Spleen (tissue), 11 donors: ENCODE measurements around the gene RPEL1. TPM values are rescaled to one million over a fixed set of nuclear protein-coding genes. Genes with fewer than 3 reads are reported as not detected.
"Not testable (repeated sequence)": the region's sequence is repeated elsewhere in the genome, so short reads cannot be mapped to it uniquely, and the experiment has no call there.

ENCODE experiments used
- DNase-seq: peaks from one replicate; pipeline ENCODE4 v3.0.0-alpha.2; 2020
- H3K27ac ChIP-seq, 8 donors: fragments of 200-600 bp; sonication (generic) in 7 of 8; 1 replicate in 4 of 8; 2 replicates in 4 of 8; pipeline versions ENCODE4 v1.5.0 to v1.8.0; 2016 to 2021; ENCODE audit warnings: inconsistent platforms in 4 of 8, mild to moderate bottlenecking in 4 of 8, moderate library complexity in 1 of 8
- H3K27me3 ChIP-seq, 7 donors: fragments of 200-600 bp; sonication (generic) in 6 of 7; replicated peaks in 1 of 7; 1 replicate in 4 of 7; 2 replicates in 3 of 7; pipeline versions ENCODE4 v1.5.0 to v1.8.0; 2016 to 2021; ENCODE audit warnings: inconsistent platforms in 3 of 7, mild to moderate bottlenecking in 1 of 7
- H3K36me3 ChIP-seq, 6 donors: fragments of 200-600 bp; sonication (generic) in 5 of 6; 1 replicate in 4 of 6; 2 replicates in 2 of 6; pipeline versions ENCODE4 v1.5.0 to v1.8.0; 2016 to 2021; ENCODE audit warnings: inconsistent platforms in 2 of 6
- H3K4me1 ChIP-seq, 6 donors: fragments of 200-600 bp; sonication (generic) in 5 of 6; 1 replicate in 3 of 6; 2 replicates in 3 of 6; pipeline versions ENCODE4 v1.5.0 to v1.8.0; 2016 to 2021; ENCODE audit warnings: inconsistent platforms in 3 of 6
- H3K4me3 ChIP-seq, 8 donors: fragments of 200-600 bp; sonication (generic) in 7 of 8; 1 replicate in 4 of 8; 2 replicates in 4 of 8; pipeline versions ENCODE4 v1.5.0 to v1.8.0; 2016 to 2021; ENCODE audit warnings: inconsistent platforms in 4 of 8, mild to moderate bottlenecking in 4 of 8, moderate library complexity in 2 of 8
- H3K9me3 ChIP-seq, 8 donors: fragments of 200-600 bp; sonication (generic) in 7 of 8; 1 replicate in 4 of 8; 2 replicates in 4 of 8; pipeline versions ENCODE4 v1.5.0 to v1.8.0; 2016 to 2021; ENCODE audit warnings: inconsistent platforms in 4 of 8
- CTCF ChIP-seq, 11 experiments: fragments of 200-600 bp in 7 of 11; fragments of 450-650 bp in 4 of 11; sonication (generic) in 4 of 11; IDR thresholded peaks in 8 of 11; conservative IDR thresholded peaks in 3 of 11; 1 replicate in 7 of 11; 2 replicates in 4 of 11; pipeline versions ENCODE4 v1.4.0 to v1.8.0; 2016 to 2021; ENCODE audit warnings: antibody characterized with exemption in 11 of 11, inconsistent platforms in 4 of 11, mild to moderate bottlenecking in 1 of 11
- POLR2A ChIP-seq, 3 donors: fragments of 450-650 bp; IDR thresholded peaks; one replicate each; pipeline ENCODE4 v1.5.1; 2017; ENCODE audit warnings: antibody characterized with exemption in 3 of 3, mild to moderate bottlenecking in 1 of 3
- POLR2AphosphoS5 ChIP-seq, 3 donors: sonication (generic); formaldehyde crosslinking; IDR thresholded peaks; one replicate each; pipeline ENCODE4 v1.5.1; 2017; ENCODE audit warnings: antibody characterized with exemption in 3 of 3
- WGBS, 5 donors: extraction: QIAGEN DNeasy Blood & Tissue Kit in 3 of 5; methylation state at CpG; one replicate each; pipeline versions ENCODE4 v1.1.5 to v1.1.7; 2013 to 2018; 5-methylcytosine and 5-hydroxymethylcytosine counted together
- intact Hi-C: fragments of 100-400 bp; cut with DNase I; formaldehyde crosslinking; loops from one replicate; pipeline ENCODE4 v1.15.0; 2023; ENCODE audit warnings: low total_unique reads
- polyA plus RNA-seq, 3 donors: library from polyadenylated mRNA; stranded (reverse); fragments of 200-250 nt; gene quantifications; one replicate each; pipeline ENCODE4 v1.2.1, GENCODE V29; 2013
- total RNA-seq, 7 donors: library from RNA; depleted of rRNA in 3 of 7; stranded (reverse); fragments of >200 nt in 3 of 7; fragmentation: NEBNext Ultra II Directional in 4 of 7; extraction: Animal tissue kit (Norgen Biotek cat#: 25700) in 4 of 7; gene quantifications; one replicate each; pipeline versions ENCODE4 v1.1.0 to v1.2.1, GENCODE V29; 2016 to 2021
- donor health status: healthy with polysubstance abuse.
- donor health status: DM: no; HTN: no; CAD: no; lungs with moderate emphysema.
- donor health status: DM: no; HTN: no; CAD: no.
- donor health status: Bipolar disorder and iron deficiency.
- donor health status: healthy.
- donor health status: DM: no; HTN: no; CAD: no.
- donor health status: DM: yes; HTN: yes; CAD: no.

RPEL1 gene
- total and polyA plus RNA-seq, 10 donors = 0.23 TPM; not detected in 9

DNA sequence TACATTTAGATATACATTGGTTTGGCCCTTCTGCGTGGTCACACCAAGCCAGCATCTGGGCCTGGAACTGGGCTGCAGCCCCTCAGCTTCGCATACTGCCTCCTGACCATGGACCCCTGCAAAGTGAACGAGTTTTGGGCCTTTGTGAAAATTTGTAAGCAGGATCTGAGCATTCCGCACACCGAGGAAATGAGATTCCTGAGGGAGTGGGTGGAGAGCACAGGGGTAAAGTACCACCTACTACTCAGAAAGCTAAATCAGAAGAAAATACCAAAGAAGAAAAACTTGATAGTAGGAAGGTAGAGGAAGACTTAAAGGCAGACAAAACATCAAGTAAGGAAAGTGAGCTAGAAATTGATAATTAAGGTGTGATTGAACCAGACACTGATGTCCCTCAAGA is 30.1 kb upstream of the RPEL1 start:
- intact Hi-C loops = no loop called here
- DNase-seq = no peak
- no peak overlapping the region for H3K27ac ChIP-seq
- no peaks in the 10 kb centered on the region for H3K36me3 ChIP-seq
- no peak overlapping the region for H3K4me3 ChIP-seq
- no peak for TF ChIP-seq POLR2AphosphoS5 (IDR thresholded peaks at IDR 0.05)
- TF ChIP-seq CTCF (IDR thresholded peaks at IDR 0.05 in 8 of 11, conservative IDR thresholded peaks at IDR 0.05 in 3 of 11) = no peak
- no peak for TF ChIP-seq POLR2A (IDR thresholded peaks at IDR 0.05)
- H3K27me3 ChIP-seq = no peaks in the 10 kb centered on the region
- H3K4me1 ChIP-seq = no peaks in the 10 kb centered on the region
- 88 to 95% (median 92%) methylated on average over 5 of the region's 5 CpGs for WGBS, 5 donors
- peaks cover under 1 to 18% (median 9%) of the 10 kb centered on the region in 8 donors for H3K9me3 ChIP-seq

DNA sequence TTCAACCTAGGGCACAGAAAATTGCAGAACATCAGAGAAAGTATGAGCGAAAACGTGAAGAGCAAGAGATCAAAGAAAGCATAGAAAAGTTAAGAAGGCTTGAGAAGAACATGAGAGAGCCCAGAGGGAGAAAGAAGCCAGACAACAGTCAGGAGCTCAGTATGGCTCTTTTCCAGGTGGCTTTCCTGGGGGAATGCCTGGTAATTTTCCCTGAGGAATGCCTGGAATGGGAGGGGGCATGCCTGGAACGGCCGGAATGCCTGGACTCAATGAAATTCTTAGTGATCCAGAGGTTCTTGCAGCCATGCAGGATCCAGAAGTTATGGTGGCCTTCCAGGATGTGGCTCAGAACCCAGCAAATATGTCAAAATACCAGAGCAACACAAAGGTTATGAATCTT is 29.3 kb upstream of the RPEL1 start:
- H3K27me3 ChIP-seq, H3K4me3 ChIP-seq, H3K36me3 ChIP-seq, DNase-seq, H3K27ac ChIP-seq, intact Hi-C loops, H3K4me1 ChIP-seq: not testable (repeated sequence)
- WGBS, 5 donors = 71 to 84% (median 80%) methylated on average over 4 of the region's 4 CpGs
- H3K9me3 ChIP-seq = peaks cover 0 to 10% (median 1%) of the 10 kb centered on the region in 8 donors

GRCh38 chr10:103224133-103224532 is 21.6 kb upstream of the RPEL1 start:
- intact Hi-C loops = no loop called here
- 88 to 96% (median 93%) methylated on average over 4 of the region's 4 CpGs for WGBS, 5 donors
- no peaks in the 10 kb centered on the region for H3K36me3 ChIP-seq
- no peaks in the 10 kb centered on the region for H3K27me3 ChIP-seq
- H3K4me1 ChIP-seq = peaks cover 0 to 25% (median 0%) of the 10 kb centered on the region in 6 donors
- no peak for DNase-seq
- peaks cover 6 to 33% (median 28%) of the 10 kb centered on the region in 8 donors for H3K9me3 ChIP-seq
- no peak overlapping the region for H3K4me3 ChIP-seq
- TF ChIP-seq POLR2AphosphoS5 (IDR thresholded peaks at IDR 0.05) (no peak), POLR2A (IDR thresholded peaks at IDR 0.05) (no peak), CTCF (IDR thresholded peaks at IDR 0.05 in 8 of 11, conservative IDR thresholded peaks at IDR 0.05 in 3 of 11) (no peak)
- H3K27ac ChIP-seq = peak overlapping the region in 6 of 8 donors; percentile 1 to 81 (median 62)

DNA sequence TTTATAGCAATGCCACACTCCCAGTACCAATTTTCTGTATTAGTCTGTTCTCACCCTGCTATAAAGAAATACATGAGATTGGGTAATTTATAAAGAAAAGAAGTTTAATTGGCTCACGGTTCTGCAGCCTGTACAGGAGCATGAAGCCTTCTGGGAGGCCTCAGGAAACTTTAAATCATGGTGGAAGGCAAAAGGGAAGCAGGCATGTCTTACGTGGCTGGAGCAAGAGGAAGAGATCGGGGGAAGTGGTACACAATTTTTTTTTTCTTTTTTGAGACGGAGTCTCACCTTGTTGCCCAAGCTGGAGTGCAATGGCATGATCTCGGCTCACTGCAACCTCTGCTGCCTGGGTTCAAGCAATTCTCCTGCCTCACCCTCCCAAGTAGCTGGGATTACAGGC is 21.0 kb upstream of the RPEL1 start:
- intact Hi-C loops, H3K36me3 ChIP-seq, H3K27me3 ChIP-seq, DNase-seq, H3K4me3 ChIP-seq: not testable (repeated sequence)
- 35 to 60% (median 39%) methylated on average over 5 of the region's 5 CpGs for WGBS, 5 donors
- Histone ChIP-seq H3K4me1 (peaks cover 0 to 25% (median 0%) of the 10 kb centered on the region in 6 donors), H3K9me3 (peaks cover 6 to 33% (median 28%) of the 10 kb centered on the region in 8 donors), H3K27ac (peak overlapping the region in 7 of 8 donors; percentile 1 to 81 (median 61))

DNA sequence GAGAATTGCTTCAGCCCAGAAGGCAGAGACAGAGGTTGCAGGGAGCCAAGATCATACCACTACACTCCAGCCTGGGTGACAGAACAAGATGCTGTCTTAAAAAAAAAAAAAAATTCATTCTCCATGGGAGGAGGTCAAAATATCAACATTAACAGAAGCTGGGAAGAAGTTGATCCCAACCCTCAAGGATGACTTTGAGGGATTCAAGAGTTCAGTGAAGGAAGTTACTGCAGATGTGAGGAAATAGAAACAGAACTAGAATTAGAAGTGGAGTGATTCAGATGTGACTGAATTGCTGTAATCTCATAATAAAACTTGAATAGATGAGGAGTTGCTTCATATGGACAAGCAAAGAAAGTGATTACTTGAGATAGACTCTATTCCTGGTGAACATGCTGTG is 19.7 kb upstream of the RPEL1 start:
- H3K36me3 ChIP-seq = no peaks in the 10 kb centered on the region
- no peak for DNase-seq
- peak overlapping the region in 6 of 8 donors; percentile 27 to 81 (median 54) for H3K27ac ChIP-seq
- intact Hi-C loops = no loop called here
- H3K4me1 ChIP-seq = peaks cover 0 to 25% (median 0%) of the 10 kb centered on the region in 6 donors
- H3K4me3 ChIP-seq = no peak overlapping the region
- H3K27me3 ChIP-seq = no peaks in the 10 kb centered on the region
- H3K9me3 ChIP-seq = peaks cover 6 to 33% (median 28%) of the 10 kb centered on the region in 8 donors
- no peak for TF ChIP-seq POLR2AphosphoS5 (IDR thresholded peaks at IDR 0.05)
- no peak for TF ChIP-seq CTCF (IDR thresholded peaks at IDR 0.05 in 8 of 11, conservative IDR thresholded peaks at IDR 0.05 in 3 of 11)
- no peak for TF ChIP-seq POLR2A (IDR thresholded peaks at IDR 0.05)
